CD4-positive, alpha-beta T cell treated with Interleukin-15 for 4 hours (primary cell): ENCODE measurements around the gene TNFRSF14.
A peak's percentile ranks its signal among the peaks of the same experiment; 100 is the strongest.

Source experiments
- DNase-seq: peaks from one replicate; pipeline ENCODE4 v3.0.0-alpha.2; 2020; ENCODE audit warnings: low spot score

The TNFRSF14 gene

GRCh38 chr1:2523891-2524609, 32.1 kb upstream of the TNFRSF14 start:
- peak; percentile 54 for DNase-seq

GRCh38 chr1:2525572-2525919, 30.6 kb upstream of the TNFRSF14 start:
- DNase-seq: no peak

GRCh38 chr1:2525920-2526823, 30.0 kb upstream of the TNFRSF14 start, which contains the start of gene PANK4:
Gene PANK4, minus strand, starts transcription at chr1:2526596. Its CDS starts 9 bp downstream, at chr1:2526587.
- DNase-seq: peak; percentile 88

GRCh38 chr1:2526824-2527555, 29.2 kb upstream of the TNFRSF14 start:
- DNase-seq: peak; percentile 38

- no peak for DNase-seq
Observed at GRCh38 chr1:2527556-2527860, 28.7 kb upstream of the TNFRSF14 start.

- DNase-seq: no peak
Observed at GRCh38 chr1:2528016-2528415, 28.2 kb upstream of the TNFRSF14 start.

GRCh38 chr1:2528611-2528965, 27.6 kb upstream of the TNFRSF14 start:
- no peak for DNase-seq

- DNase-seq: peak; percentile 56
Observed at GRCh38 chr1:2528966-2529783, 27.0 kb upstream of the TNFRSF14 start.

GRCh38 chr1:2529784-2530512, 26.2 kb upstream of the TNFRSF14 start, which contains the start of gene HES5:
Gene HES5, minus strand, starts transcription at chr1:2530263. Its CDS starts 99 bp downstream, at chr1:2530164.
- DNase-seq: no peak

- no peak for DNase-seq
Observed at GRCh38 chr1:2530513-2531361, 25.4 kb upstream of the TNFRSF14 start.

GRCh38 chr1:2532485-2533160, 23.5 kb upstream of the TNFRSF14 start:
- DNase-seq: no peak

GRCh38 chr1:2533365-2533764, 22.8 kb upstream of the TNFRSF14 start:
- no peak for DNase-seq

- DNase-seq: no peak
Observed at GRCh38 chr1:2534315-2534686, 21.9 kb upstream of the TNFRSF14 start.

- DNase-seq: no peak
Observed at GRCh38 chr1:2534687-2535441, 21.3 kb upstream of the TNFRSF14 start.

GRCh38 chr1:2535455-2535854, 20.7 kb upstream of the TNFRSF14 start:
- DNase-seq: no peak

GRCh38 chr1:2535981-2536380, 20.2 kb upstream of the TNFRSF14 start:
- no peak for DNase-seq

- no peak for DNase-seq
Observed at GRCh38 chr1:2537784-2538115, 18.4 kb upstream of the TNFRSF14 start.

- DNase-seq: no peak
Observed at GRCh38 chr1:2538376-2538775, 17.8 kb upstream of the TNFRSF14 start.

GRCh38 chr1:2538872-2539271, 17.3 kb upstream of the TNFRSF14 start:
- DNase-seq: no peak
